Gastroesophageal sphincter (tissue), 4 donors: ENCODE data around the gene UROC1. TPM values are rescaled to one million over a fixed set of nuclear protein-coding genes. Genes with fewer than 3 reads are reported as not detected.

Experiments used
- ATAC-seq: fragments of 150-250 bp; one replicate; pipeline ENCODE4 v1.9.1; 2016; ENCODE audit warnings: mild to moderate bottlenecking, moderate library complexity
- H3K27ac ChIP-seq, 4 donors: fragments of 200-600 bp; sonication (generic) in 3 of 4; 1 replicate in 3 of 4; 2 replicates in 1 of 4; pipeline ENCODE4 v1.5.1; 2016 to 2019
- H3K27me3 ChIP-seq: fragments of 200-600 bp; sonication (generic); one replicate; pipeline ENCODE4 v1.5.1; 2019
- H3K36me3 ChIP-seq, 2 donors: fragments of 200-600 bp; sonication (generic); one replicate each; pipeline ENCODE4 v1.5.1; 2019; ENCODE audit warnings: control low read depth in 1 of 2
- H3K4me1 ChIP-seq, 3 donors: fragments of 200-600 bp; sonication (generic); 1 replicate in 2 of 3; 2 replicates in 1 of 3; pipeline ENCODE4 v1.5.1; 2016 to 2019; ENCODE audit warnings: control low read depth in 2 of 3
- H3K4me3 ChIP-seq, 2 donors: fragments of 200-600 bp; sonication (generic); one replicate each; pipeline ENCODE4 v1.5.1; 2019; ENCODE audit warnings: mild to moderate bottlenecking in 1 of 2, moderate library complexity in 1 of 2
- H3K9me3 ChIP-seq, 3 donors: fragments of 200-600 bp; sonication (generic); one replicate each; pipeline ENCODE4 v1.5.1; 2017 to 2019; ENCODE audit warnings: control low read depth in 2 of 3
- EP300 ChIP-seq: sonication (generic); formaldehyde crosslinking; IDR thresholded peaks from one replicate; pipeline ENCODE4 v1.6.1; 2017; ENCODE audit warnings: antibody characterized with exemption, mild to moderate bottlenecking
- POLR2A ChIP-seq, 2 donors: fragments of 450-650 bp; IDR thresholded peaks; one replicate each; pipeline ENCODE4 v1.6.1; 2017; ENCODE audit warnings: antibody characterized with exemption in 2 of 2, mild to moderate bottlenecking in 2 of 2, moderate library complexity in 1 of 2
- POLR2AphosphoS5 ChIP-seq: sonication (generic); formaldehyde crosslinking; IDR thresholded peaks from one replicate; pipeline ENCODE4 v1.6.1; 2017; ENCODE audit warnings: antibody characterized with exemption
- WGBS, 2 donors: methylation state at CpG; one replicate each; pipeline ENCODE4 v1.1.5; 2018; ENCODE audit warnings: low coverage in 1 of 2; 5-methylcytosine and 5-hydroxymethylcytosine counted together
- total RNA-seq, 4 donors: library from RNA; depleted of rRNA; stranded (reverse); fragments of >200 nt; gene quantifications; one replicate each; pipeline ENCODE4 v1.1.0, GENCODE V29; 2016
- TF ChIP-seq, protein P1 (sequence below), 4 experiments: fragments of 200-600 bp in 2 of 4; fragments of 450-650 bp in 2 of 4; sonication (generic) in 1 of 4; IDR thresholded peaks; one replicate each; pipeline ENCODE4 v1.5.1; 2017 to 2019; ENCODE audit warnings: antibody characterized with exemption in 4 of 4, mild to moderate bottlenecking in 2 of 4, moderate library complexity in 2 of 4

The UROC1 gene
- total RNA-seq, 4 donors from 2014 or later: not detected

DNA sequence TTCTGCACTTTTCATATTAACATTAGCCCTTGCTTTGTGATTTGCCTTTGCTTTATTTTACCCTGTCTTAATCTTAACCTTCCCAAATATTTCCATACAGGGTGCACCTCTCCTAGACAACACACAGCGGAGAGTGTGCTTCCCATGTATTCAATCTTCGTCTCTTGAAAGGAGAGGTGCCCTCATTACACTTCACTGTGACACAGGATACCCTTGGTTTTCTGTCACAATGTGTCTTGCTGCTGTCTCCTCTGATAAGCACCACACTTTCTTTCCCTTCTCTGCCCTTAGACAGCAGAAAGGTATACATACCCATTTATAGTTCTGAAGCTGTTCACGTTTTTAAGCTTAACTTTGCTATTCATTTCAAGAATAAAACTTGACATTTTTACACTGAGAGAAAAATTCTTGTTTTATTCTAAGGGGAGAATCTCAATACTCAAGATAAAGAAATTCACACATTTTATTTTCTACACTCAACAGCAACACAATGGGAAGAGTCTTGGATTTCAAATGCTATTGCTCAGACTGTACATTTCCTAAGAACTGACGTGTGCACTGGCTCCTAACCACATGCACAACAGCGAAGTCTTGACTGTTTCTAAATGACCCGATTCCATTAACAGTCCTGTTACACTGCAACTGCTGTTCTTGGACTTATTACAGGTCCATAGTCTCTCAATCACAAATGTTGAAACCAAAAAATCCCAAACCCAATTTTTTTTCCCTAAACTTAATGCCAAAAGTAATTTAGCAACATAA is 63.0 kb downstream of the UROC1 start:
- H3K27ac ChIP-seq: no peak overlapping the region
- no peaks in the 10 kb centered on the region for H3K27me3 ChIP-seq
- ATAC-seq: peak; percentile 46
- H3K4me1 ChIP-seq: no peaks in the 10 kb centered on the region
- no peak overlapping the region for H3K4me3 ChIP-seq
- H3K9me3 ChIP-seq: no peaks in the 10 kb centered on the region
- 72 to 76% methylated on average over 6 of the region's 6 CpGs for WGBS, 2 donors
- TF ChIP-seq EP300: no peak
- no peak for TF ChIP-seq POLR2AphosphoS5
- TF ChIP-seq, protein P1, sequence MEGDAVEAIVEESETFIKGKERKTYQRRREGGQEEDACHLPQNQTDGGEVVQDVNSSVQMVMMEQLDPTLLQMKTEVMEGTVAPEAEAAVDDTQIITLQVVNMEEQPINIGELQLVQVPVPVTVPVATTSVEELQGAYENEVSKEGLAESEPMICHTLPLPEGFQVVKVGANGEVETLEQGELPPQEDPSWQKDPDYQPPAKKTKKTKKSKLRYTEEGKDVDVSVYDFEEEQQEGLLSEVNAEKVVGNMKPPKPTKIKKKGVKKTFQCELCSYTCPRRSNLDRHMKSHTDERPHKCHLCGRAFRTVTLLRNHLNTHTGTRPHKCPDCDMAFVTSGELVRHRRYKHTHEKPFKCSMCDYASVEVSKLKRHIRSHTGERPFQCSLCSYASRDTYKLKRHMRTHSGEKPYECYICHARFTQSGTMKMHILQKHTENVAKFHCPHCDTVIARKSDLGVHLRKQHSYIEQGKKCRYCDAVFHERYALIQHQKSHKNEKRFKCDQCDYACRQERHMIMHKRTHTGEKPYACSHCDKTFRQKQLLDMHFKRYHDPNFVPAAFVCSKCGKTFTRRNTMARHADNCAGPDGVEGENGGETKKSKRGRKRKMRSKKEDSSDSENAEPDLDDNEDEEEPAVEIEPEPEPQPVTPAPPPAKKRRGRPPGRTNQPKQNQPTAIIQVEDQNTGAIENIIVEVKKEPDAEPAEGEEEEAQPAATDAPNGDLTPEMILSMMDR (IDR thresholded peaks at IDR 0.05): no peak
- TF ChIP-seq POLR2A (IDR thresholded peaks at IDR 0.05): no peak
- peaks cover 0 to 94% of the 10 kb centered on the region in 2 donors for H3K36me3 ChIP-seq

DNA sequence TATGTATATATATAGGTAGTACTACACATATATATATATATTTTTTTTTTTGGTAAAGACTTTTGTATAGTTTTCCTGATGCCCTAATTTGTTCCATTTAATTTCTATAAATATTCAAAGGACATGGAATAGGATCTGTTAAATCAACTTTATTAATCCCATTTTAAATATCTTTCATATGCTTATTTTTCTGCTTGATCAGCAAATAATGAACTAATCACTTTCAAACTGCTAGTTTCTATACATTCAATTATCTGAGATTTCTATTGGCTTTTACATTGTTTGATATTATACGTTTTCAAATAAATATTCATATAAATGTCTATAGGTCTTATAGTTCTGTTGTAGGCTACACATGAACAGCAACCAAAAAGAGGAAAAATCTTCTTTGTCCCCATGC is 63.5 kb downstream of the UROC1 start:
- Histone ChIP-seq H3K4me3 (no peak overlapping the region), H3K36me3 (peaks cover 0 to 94% of the 10 kb centered on the region in 2 donors), H3K9me3 (no peaks in the 10 kb centered on the region), H3K27me3 (no peaks in the 10 kb centered on the region), H3K27ac (no peak overlapping the region), H3K4me1 (no peaks in the 10 kb centered on the region)
- no peak for ATAC-seq
- TF ChIP-seq POLR2A (IDR thresholded peaks at IDR 0.05) (no peak), POLR2AphosphoS5 (no peak), EP300 (no peak)
- TF ChIP-seq, protein P1 (IDR thresholded peaks at IDR 0.05): no peak
- WGBS, 2 donors: 63 to 66% methylated on average over 1 of the region's 1 CpG

DNA sequence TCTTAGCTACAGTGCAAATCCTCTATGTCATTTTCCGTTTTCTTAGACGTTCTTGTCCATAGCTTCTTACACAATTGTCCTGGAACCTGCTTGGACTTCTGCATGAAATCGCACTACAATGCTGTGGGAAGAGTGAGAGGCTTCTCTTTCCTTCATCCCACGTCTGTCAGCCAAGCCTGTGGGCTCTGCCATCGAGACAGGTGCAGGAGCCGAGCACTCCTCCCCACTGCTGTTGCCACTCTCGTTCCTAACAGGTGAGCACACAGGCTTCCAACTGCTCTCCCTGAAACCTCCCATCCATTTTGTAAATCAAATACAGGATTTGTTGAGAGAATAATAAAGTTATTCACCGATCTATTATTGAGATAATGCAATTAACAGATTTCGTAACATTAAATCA is 65.4 kb downstream of the UROC1 start:
- Histone ChIP-seq H3K27me3 (no peaks in the 10 kb centered on the region), H3K4me3 (no peak overlapping the region), H3K36me3 (peaks cover 0 to 86% of the 10 kb centered on the region in 2 donors), H3K27ac (no peak overlapping the region), H3K9me3 (no peaks in the 10 kb centered on the region), H3K4me1 (peaks cover 0 to 14% (median 0%) of the 10 kb centered on the region in 3 donors)
- ATAC-seq: no peak
- WGBS, 2 donors: 77 to 88% methylated on average over 8 to 9 of the region's 9 CpGs
- TF ChIP-seq, protein P1 (IDR thresholded peaks at IDR 0.05): no peak
- no peak for TF ChIP-seq POLR2AphosphoS5

DNA sequence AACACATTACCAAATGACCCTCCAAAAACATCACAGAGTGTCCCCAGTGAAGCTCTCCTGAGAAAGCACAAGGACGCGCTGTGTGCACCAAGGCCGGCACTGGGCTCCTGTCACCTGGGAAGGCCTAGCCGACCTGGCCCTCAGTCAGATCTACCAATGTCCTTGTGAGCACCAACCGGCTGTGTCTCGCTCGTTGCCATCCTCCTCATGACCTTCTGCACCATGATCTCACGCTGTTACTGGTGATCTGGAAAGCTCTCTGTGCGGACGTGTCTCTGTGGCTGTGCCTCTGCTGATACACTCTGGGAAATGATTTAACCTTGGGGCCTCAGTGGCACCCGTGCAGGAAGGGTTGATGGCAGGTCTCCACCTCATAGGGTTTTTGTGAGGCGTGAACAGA is 66.1 kb downstream of the UROC1 start:
- H3K27ac ChIP-seq: no peak overlapping the region
- H3K9me3 ChIP-seq: no peaks in the 10 kb centered on the region
- no peak for ATAC-seq
- H3K4me3 ChIP-seq: no peak overlapping the region
- TF ChIP-seq POLR2AphosphoS5 (no peak), POLR2A (IDR thresholded peaks at IDR 0.05) (no peak), EP300 (no peak)
- TF ChIP-seq, protein P1 (IDR thresholded peaks at IDR 0.05): no peak
- peaks cover 0 to 79% of the 10 kb centered on the region in 2 donors for H3K36me3 ChIP-seq
- 80 to 83% methylated on average over 2 to 6 of the region's 12 CpGs for WGBS, 2 donors
- H3K4me1 ChIP-seq: peaks cover 0 to 18% (median 0%) of the 10 kb centered on the region in 3 donors
- H3K27me3 ChIP-seq: no peaks in the 10 kb centered on the region

DNA sequence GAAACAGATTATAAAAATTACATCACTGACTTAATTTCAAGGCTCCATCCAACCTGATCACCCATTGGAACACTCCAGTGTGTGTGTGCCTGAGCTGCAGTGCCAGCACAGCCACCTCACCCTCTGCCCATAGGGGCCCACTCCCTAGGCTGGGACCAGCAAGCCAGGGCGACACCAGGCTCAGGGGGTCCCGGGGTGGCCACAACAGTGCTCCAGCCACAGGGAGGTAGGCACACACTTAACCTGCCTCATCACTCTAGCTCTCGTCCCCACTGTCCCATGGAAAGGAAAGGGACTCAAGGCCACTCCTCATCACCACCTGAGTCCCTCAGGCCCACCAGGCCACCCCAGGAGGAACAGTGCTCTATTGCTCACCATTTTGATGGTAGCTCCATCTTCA is 66.8 kb downstream of the UROC1 start:
- Histone ChIP-seq H3K27me3 (no peaks in the 10 kb centered on the region), H3K9me3 (no peaks in the 10 kb centered on the region), H3K4me1 (peaks cover 0 to 18% (median 0%) of the 10 kb centered on the region in 3 donors), H3K4me3 (no peak overlapping the region), H3K36me3 (peaks cover 0 to 72% of the 10 kb centered on the region in 2 donors), H3K27ac (no peak overlapping the region)
- TF ChIP-seq POLR2A (IDR thresholded peaks at IDR 0.05) (no peak), EP300 (no peak), POLR2AphosphoS5 (no peak)
- TF ChIP-seq, protein P1 (IDR thresholded peaks at IDR 0.05): no peak
- no peak for ATAC-seq
- WGBS, 2 donors: no CpG with 5 or more reads among the region's 3 CpGs
